Eye (tissue), 1 donor: ENCODE data around the gene TCF4.

Experiments
- DNase-seq: peaks from one replicate; pipeline ENCODE4 v3.0.0-alpha.2; 2015

Gene TCF4

DNA sequence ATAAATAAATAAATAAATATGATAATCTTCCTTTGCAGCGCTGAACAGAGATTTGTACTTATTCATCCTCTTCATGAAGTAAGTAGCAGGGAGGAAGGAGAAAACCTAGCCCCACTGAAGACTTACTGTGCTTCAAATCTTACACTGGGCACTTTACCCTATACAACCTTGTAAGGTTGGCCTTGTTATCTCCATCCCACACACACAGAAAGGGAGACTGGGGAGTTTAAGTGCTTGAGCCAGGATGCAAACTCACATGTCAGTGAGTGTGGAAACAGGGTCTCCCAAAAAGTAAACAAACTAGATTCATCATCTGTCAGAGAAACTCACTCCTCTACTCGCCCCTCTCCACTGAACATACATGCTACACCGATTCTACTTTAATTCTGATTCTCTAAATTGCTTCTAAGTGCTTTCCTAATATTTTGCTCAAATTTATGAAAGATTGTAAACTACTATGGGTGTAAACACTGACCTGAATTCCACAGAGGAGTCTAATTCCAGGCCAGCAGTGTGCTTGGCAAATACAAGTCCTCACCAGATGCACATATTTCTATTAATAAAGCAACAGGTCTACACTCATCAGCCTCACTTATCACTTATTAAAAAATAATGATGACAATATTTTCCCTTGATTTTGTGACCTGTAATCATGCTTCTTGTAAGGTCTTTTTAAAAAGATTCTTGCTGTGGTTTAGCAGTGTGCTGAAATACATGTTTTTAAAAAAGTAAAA lies 155.5 kb downstream of the TCF4 start:
- DNase-seq: no peak

DNA sequence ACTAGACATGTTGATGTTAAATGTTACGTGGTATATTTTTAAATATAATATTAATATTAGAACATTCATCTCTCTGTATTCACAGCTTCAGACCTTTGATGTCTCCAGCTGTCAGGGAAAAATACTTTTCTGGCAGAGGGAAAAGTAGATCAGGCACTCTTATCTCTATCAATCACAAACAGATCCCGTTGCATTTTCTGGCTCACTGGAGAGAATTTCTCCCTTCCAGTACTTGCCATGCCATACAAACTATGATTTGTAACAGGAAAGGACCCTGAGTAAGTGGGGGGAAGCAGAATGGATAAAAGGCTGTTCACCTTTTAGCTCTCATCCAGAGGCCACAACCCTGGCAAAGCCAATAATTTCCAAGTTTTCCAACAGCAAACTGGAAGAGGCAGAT lies 158.0 kb downstream of the TCF4 start:
- DNase-seq: no peak

DNA sequence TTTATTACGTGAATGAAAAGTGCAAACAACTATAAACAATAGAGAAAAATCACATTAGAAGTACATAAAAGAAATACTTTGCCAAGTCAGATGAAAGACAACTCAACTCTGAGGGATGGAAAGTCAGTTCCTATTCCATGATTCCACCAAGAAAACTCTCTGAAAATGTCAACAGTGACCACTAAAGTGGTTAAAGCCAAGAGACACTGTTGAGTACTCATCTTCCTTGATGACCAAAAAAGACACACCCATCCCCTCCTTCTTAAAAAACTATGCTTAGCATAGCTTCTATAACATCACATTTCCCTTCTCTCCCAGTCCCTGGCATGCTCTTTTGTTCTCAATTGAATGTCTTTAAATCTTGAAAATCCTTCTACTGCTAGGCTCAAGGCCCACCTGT lies 160.0 kb downstream of the TCF4 start:
- no peak for DNase-seq

DNA sequence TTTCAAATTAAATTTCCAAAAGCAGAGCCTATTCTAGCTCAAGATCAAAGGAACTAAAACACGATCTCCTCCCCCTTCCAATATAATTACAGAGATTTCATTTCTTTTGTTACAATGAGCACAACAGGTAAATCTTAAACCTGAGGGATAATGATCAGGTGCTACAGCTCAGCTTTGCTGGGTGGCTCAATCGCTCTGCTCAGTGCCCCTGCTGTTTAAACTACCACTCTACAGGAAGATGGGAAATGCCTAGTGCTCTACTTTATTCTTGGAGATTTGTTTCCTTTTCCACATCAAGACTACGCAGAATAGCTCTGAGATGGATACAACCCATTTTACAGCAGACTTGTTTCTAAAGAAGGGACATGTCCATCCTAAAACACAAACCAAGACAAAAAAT lies 162.3 kb downstream of the TCF4 start:
- DNase-seq: no peak

DNA sequence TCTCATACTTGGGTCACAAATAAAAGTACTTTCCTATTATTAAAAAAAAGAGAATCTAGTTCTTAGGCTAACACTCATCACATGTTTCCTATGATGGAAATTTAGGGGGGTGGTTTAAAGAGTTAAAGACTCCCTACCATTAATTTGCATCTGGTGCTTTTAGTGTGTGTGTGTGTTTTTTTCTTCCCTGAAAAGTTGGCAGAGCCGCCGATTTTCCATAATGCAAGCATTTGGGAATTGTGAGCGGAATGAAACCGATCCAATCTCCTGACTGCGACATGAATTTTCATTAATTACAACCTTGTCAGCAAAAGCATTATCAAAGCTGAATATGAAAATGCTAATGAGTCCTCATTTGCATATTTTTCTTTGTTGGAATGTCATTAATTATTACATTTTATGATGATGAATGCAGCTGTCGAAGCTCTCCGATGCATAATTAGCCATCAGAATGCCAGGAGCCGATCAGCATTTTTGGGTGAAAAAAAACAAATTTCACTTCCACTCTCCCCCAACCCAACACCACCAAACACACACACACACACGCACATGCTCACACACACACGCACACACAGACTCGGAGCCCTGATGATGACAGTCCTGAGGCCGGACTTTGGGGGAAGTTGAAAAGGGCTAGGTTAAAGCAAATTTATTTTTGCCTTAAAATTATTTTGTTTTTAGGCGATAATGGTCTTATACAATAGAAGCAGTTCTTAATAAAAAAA lies 165.4 kb downstream of the TCF4 start:
- peak; percentile 80 for DNase-seq

DNA sequence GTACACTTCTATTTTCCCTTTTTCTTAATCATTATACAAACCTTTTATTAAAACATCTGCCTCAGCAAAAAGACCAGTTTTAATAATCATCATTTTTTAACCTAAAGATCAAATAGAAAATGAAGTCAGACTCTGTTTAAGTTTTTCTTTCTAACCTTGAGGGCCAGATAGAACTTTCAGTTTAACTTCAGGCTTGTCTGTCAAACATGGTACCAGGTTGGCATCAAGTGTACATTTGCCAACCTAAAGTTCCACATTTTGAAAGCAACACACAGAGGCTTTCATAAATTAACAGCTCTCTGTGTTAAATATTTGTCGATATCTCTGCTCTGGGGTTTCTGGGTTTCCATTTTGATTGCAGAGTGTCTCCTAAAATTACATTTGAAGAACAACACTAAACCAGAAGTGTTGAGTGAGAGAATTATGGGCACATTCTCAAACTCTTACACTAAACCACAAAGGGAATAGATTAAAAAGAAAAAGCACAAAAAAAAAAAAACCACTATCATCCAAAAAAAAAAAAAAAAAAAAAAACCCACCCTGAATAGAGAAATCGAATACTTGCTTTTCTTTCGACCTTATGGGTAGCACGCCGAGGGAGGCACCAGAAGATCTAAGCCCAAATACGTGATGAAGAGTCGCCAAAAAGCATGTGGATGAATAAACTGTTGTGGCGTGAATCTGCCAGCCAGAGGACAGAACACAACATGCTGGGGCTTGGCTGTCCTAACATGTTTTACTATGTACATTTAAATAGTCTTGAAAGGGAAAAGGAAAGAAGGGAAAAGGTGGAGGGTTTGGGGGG lies 166.2 kb downstream of the TCF4 start:
- no peak for DNase-seq

DNA sequence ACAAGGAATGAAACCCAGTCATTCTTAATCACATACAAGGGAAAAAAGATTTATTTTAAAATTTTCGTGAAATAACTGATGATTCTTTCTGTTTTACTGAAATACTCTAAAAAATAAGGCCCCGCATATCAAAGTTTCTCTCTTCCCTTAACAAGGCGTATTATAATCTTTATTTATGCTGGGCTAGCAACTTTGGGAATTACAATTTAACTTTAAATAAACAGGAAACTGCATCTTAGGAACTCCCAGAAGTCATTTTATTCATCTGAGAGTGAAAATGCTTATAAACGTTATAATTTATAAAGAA lies 166.7 kb downstream of the TCF4 start:
- DNase-seq: no peak

DNA sequence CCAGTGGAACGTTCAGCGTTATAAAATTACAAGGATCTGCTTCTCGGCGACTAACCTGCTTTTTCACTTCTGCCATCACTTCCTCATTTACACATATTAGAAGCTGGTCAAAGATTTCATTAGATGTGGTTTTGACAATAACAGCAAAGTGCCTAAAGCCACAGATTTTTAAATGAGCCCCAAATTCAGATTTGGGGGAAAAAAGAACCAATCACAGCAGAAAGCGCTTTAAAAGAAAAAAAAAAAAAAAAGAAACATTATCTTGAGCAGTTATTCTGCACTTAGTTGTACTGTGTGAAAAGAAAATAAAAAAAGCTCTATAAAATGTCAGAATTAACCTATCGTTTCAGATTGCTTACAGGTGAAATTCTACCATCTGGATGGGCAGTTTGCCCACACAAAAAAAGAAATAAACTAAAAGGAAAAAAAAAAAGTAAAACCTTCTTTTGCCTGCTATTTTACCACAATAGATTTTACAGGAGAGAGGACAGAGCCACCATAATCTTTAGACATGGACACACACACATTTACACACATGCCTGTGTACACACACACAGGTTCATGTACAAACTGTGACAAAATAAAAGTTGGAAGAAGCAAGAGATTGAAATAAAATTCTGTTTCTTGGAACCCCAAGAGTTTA lies 167.2 kb downstream of the TCF4 start:
- DNase-seq: no peak

DNA sequence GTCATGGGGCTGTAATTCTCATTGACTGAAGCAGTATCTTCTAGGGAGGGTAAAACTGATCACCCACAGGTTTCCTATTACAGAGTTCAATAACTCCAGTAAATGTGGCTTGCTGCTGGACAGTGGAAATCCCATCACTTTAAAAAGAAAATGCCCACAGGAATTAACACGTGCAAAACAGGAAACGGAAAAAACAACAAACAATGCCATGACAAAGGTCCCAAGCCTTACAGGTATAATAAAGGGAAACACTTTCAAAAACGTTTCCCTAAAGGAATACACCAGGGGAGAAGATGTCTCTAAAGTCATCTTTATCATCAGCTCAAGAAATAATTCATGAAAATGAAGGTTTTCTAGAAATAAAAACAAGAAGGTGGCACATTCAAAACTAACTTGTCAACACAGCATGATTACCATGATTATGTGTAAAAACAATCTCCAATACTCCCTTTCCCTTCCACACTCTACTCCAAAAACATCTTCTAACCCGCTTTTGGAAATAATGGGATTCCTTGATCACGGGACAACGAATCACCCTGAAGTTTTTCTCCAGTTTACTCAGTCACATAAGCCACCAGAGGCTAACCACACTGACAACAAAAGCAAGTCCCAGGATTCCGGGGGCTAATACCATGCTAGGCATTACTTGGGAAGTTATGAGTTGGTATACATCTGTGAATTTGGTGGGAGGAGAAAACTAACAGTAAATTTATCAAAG lies 167.9 kb downstream of the TCF4 start:
- DNase-seq: no peak

DNA sequence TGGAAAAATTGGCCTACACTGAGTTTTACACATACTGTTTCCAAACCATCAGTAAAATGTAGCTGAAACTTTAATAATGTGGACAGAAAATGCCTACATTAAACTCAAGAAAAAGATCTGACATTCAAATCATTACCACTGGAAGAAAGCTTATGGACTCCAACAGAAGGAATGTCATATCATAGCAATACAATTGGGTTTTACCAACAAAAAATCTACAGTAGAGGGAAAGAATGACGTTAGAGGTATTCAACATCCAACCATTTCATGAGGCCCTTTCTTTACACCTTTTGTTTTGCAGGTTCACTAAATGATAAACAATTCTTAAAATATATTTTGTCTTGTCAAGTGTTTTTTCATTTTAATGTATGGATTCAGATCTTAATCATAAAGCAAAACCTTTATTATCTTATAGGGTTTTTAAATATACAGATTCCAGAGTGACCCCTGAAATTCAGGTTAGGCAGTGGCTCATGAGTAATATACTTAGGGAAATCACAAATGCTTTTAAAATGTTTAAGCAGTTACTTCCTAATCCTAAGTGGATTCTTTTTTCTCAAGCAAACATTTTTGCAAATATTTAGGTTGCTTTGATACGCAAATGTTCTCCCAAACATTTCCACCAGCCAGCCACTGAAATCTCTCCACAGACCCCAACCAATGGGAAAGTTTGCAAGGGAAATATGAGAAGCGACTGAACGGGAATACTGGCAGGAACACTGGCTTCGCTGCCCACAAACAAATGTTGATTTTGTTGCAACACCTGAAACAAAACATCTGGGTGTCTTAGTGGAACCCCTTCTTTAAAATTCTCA lies 168.7 kb downstream of the TCF4 start:
- DNase-seq: no peak

DNA sequence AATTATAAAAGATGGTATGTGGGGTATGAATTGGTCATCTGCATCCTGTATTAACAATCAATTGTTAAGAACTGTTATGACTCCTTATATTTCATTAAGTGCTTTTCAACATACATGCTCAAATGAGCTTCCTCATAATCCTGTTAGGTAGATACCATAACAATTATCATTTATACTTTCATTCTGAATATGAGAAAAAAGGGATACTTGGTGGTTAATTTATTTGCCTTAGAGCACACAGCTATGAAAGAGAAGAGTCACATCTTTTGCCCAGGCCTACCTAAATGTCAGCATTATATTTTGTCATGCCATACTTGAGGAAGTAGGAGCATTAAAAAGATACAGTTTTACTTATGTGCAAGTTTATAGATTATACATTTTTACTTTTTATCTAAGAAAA lies 169.6 kb downstream of the TCF4 start:
- no peak for DNase-seq

DNA sequence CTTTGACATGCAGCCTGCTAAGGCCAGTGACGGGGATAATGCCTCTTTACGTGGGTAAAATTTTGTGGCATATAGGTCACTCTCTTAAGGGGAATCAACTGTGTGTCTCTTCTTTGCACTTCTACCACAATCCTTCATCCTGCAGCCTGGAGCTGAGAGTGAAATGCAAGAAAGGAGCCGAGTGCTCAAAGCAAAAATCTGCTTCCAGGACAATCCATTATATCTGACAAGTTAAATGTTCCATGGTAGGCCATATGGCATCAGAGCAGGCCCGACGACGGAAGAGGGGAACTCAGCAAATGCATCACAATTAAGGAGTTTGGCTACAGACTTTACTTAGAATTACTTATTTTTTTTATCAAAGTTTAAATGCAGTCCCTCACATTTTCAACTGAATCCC lies 171.2 kb downstream of the TCF4 start:
- DNase-seq: no peak

DNA sequence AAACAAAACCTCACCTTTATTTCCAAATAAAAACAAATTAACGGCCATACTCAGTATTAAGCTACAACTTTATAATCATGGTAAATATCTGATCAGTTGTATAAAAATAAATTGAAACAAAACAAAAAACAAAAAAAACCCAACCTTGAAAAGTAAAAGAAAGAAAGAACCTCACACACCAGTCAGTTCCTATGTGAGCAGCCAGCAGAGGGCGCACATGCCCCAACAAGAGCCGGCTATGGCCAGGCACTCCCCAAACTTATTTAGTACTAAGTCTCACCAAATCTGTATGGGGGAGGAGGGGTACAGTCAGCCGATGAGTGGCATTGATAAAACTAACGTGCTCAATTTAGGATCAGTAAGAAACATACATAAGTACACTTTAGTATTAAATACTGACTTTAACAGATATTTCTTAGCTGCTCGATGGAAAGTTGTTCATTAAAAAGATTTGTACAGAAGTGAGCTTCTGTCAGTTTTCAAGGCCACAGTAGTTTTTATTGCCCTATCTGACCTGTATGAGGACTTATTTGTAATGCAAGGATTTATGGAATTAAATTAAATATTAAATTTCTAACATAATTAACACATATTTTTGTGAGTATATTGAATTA lies 172.6 kb downstream of the TCF4 start:
- DNase-seq: peak; percentile 92

DNA sequence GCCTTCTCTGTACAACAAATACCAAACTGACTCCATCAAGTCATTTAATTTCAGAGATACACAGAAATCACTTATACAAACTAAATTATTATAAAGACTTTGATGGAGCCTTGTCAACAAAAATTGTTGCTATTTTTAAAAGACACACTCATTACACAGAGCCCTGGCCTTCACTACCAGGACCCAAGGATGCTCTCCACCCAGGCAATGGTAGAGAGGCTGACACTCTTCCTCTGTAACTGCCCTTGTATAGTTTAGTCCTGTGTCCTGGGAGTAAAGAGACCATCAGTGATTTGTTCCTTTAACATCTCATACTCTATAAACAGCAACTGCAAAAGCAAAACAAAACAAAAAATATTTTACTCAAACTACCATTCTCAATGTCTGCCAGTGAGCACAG lies 173.5 kb downstream of the TCF4 start:
- DNase-seq: no peak

DNA sequence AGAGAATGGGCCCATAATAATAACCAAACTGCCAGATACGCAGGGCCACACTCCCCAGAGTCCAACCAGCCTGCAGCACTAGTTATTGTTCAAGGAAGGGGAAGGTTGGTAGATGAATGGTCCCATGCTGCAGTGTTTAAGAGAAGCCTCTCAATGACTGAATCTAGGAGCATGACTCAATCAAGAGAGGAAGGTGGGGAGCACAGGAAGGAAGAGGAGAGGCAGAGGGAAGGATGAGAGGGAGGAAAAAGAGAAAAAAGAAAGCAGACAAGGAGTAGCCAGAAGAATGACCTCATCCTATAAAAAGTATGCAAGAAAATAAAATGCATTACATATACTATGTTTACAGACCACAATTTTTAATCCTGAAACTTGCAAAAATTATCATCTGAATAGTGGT lies 174.5 kb downstream of the TCF4 start:
- DNase-seq: no peak

DNA sequence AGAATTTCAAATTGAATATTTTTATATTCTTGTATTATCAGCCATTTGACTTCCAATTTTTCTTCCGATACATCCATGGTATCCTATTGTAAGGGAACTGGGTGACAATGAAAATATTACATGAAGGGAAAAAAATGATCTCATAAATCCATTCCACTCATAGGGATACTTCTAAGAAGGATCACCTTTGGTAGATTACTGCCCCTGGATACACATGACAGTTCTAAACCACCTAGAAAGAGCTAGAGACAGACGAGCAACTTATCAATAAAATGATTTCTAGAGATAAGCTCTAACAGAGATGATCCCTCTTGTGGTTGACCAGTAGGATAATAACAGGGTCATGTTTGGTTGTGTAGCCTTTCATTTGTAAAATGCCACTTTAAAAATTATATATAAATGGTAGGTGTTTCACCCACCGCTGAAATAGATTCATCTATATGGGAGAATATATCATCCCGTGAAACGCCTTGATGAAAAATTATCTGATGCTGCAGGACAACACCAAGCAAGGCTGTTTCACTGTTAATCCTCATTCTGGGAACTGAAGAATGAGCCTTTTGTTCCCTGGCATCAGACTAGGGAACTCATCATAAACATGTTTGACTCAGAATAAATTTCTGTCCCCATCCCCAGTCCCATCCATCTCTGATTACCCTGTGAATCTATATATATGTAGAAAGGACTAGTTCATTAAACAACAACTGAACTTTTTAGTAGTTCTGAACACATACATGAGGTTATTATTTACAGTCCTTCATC lies 180.0 kb downstream of the TCF4 start:
- DNase-seq: peak; percentile 32

DNA sequence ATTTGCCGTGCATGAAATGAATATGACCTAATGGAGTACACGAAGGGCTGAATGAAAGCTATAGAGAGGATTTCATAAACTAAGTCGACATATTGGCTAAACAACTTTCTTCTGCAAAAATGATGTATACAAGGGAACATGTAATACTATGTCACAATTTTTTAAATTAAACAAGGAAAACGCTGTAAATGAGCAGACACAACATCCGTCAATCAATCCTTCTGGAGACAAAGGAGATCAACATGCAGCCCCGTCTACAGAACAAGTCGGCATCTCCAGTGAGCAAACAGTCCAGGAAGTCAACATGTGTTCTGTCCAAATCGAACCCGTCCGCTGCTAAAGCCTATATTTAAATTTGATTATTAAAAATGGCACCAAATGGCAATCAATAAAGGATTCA lies 180.8 kb downstream of the TCF4 start:
- DNase-seq: no peak

DNA sequence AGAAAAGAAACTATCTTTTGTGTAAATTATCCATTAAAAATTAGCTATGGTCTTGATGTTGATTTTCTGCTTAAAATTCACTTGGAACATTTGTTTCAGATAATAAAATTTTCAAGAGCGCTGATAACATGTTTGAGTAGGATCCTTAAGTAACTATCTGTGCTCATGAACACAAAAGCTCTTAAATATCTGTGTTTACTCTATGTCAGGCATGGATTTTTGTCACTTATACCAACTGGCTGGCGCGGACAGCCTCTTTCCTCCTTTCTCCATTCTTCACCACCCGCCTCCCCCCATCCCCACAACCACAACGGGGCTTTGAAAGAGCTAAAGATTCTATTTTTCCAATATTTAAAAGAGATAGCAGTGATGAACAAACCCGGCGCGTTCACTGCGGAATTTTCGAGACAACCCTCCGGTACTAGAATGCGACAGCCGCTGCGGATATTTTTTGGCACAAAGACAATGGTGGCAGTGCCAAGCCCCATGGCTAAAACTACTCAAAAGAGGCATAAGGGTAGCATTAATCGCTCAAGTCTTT lies 181.5 kb downstream of the TCF4 start:
- DNase-seq: no peak

DNA sequence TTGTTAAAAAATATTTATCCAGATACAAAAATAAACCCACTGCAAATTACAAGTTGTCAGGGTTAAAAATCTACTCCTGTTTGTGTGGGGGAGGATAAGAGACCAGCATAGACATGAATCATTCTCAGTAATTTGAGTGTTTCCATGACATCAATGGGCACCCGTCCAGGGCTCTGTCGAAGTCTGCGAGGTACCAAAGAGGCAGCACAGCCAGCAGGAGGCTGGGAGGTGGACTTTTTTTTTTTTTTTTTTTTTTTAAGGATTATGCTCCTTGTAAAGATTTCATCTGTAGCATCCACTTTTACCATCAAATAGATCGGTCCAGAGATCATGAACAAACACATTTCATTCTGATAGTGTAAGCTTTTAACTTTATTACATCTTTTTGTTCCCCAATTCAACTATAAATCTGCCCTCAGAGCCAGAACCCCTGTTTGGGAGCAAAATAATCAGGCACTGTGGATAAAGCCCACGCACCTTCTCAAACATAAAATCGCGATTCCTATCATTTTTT lies 182.0 kb downstream of the TCF4 start:
- DNase-seq: peak; percentile 88

DNA sequence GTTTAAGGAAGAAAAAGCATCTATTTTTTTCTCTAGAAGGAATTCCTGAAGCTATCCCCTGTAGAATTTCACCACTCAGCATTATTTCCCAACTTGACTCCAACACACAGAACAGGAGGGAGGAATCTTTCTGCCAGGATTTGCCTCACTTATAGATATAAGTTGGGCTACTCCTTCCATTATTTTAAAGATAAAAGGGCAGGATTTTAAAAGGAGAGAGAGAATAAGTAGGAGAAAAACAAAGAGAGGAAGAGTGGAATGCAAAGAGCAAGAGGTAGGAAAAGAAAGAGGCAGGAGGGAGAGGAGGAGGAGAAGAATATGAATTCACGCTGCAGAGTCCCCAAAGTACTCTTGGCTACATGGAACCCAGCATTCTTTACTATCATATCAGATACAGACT lies 182.5 kb downstream of the TCF4 start:
- no peak for DNase-seq
